ENCODE results near the gene GALNT3.

GRCh38 chr2:165796129-165796528 lies 2.1 kb upstream of the GALNT3 start:
- TF ChIP-seq, protein P1, sequence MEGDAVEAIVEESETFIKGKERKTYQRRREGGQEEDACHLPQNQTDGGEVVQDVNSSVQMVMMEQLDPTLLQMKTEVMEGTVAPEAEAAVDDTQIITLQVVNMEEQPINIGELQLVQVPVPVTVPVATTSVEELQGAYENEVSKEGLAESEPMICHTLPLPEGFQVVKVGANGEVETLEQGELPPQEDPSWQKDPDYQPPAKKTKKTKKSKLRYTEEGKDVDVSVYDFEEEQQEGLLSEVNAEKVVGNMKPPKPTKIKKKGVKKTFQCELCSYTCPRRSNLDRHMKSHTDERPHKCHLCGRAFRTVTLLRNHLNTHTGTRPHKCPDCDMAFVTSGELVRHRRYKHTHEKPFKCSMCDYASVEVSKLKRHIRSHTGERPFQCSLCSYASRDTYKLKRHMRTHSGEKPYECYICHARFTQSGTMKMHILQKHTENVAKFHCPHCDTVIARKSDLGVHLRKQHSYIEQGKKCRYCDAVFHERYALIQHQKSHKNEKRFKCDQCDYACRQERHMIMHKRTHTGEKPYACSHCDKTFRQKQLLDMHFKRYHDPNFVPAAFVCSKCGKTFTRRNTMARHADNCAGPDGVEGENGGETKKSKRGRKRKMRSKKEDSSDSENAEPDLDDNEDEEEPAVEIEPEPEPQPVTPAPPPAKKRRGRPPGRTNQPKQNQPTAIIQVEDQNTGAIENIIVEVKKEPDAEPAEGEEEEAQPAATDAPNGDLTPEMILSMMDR (IDR thresholded peaks at IDR 0.05), result no peak
- TF ChIP-seq POLR2A (IDR thresholded peaks at IDR 0.05), result no peak

Measured in Peyer's patch (tissue), 4 donors.